Ramos (cell line): ENCODE data around the gene LMTK2.

ENCODE experiments used
- in situ Hi-C: fragments of 300-500 bp; cut with MboI; formaldehyde crosslinking; loops from one replicate; pipeline ENCODE4 v1.14.3; 2022; ENCODE audit warnings: low sequenced_read_pairs; ENCODE audit not compliant: unreplicated experiment

Gene LMTK2

DNA sequence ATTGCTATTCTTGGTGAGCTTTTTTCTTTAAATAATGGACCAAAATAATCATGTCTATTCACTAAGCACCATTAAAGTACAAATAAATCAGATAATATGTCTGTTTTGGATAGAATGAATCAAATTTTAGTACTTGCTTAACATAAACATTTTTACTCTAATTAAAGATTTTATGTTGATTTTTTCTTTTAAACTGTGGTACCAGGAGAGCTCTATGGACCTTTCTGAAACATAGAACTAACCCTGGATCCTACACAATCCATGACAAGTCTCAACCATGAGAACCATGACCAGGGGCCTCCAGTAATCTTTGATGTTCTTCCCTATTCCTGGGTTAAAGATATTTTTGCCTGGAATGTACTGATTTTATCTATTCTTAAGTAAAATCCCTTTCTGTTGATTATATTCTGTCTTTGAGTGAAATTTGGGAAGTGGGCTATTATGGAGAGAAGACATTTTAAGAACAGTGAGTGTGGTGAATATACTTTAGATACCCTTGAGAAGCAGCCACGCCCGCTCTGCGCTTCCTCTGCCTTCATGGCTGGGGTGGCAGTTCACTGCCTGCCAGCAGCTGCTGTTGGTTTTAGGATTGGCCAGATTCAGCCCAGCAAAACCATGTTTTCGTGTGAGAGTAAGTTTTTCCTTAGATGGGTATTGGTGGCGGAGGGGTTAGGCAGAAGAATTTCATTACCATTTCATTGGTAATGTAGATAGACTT lies 62.4 kb downstream of the LMTK2 start:
- in situ Hi-C loops = no loop called here

DNA sequence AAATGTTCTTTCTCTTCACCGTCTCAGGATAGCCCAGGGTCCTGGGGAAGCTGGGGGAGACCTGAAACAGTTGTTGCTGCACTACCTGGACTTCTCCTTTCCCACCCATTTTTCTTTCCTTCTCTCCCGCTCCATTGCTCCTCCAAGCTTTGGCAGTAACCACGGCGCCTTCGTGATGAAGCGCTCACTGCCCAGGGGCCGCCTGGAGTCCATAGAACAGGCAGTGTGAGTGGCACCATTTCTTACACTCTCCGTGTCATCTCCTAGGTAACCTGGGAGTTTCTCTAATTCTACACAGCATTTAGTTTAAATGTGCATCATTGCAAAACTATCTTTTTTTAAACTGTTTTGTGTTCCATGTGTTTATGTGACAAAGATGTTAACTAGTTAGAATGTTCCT lies 64.3 kb downstream of the LMTK2 start:
- in situ Hi-C loops = no loop called here

DNA sequence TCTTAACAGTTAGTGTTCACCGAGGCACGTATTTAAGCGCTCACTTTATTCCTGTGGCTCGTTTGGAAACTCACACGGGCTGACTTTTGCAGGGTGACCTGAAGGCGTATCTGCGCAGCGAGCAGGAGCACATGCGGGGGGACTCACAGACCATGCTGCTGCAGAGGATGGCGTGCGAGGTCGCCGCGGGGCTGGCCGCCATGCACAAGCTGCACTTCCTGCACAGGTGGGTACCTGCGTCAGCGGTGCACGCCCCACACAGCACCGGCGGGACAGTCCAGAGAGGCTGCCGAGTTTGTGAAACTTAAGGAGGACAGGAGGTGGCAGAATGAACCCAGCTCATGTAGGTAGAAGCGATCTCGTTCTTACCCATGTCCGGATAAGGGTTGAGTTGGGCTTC lies 64.8 kb downstream of the LMTK2 start:
- in situ Hi-C loops = no loop called here

DNA sequence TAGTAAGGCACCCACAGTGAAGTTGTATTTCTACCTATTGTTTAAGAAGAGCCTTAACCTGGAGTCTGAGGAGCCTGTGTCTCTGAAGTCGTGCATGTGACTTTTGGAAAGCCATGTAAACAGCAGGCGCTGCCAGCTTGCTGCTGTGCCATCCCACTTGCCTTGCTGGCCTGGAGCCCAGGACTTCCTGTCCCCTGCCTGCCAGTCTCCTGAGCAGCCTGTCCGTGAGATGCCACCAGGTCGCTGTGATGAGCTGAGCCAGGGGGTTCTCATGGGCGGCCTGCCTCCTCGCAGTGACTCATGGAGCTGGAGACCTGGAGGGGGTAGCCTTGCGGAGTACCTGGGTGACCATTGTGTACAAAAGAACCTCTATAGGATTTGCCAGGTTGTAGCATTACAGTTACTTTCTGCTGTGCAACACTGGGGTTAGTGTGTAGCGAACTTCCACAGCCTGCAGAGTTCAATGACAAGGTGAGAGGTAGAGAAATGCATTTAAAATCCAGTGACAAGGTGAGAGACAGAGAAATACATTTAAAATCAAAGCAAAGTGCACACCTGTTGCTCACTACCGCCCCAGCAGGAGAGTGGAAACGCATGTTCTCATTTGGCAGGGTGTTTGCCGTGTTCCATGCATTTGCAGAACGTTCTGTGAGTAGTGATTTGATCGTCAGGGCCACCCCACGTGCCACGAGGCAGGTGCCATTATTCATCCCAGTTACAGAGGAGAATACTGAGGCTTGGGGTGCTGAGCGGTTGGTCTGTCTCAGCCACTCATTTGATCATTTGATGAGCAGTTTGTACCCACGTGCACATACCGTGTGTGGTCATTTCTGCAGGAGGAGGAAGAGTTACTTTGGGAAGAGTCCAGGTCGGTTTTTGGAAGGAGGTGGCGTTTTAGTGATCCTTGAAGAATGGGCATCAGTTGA lies 67.9 kb downstream of the LMTK2 start:
- in situ Hi-C loops = no loop called here

DNA sequence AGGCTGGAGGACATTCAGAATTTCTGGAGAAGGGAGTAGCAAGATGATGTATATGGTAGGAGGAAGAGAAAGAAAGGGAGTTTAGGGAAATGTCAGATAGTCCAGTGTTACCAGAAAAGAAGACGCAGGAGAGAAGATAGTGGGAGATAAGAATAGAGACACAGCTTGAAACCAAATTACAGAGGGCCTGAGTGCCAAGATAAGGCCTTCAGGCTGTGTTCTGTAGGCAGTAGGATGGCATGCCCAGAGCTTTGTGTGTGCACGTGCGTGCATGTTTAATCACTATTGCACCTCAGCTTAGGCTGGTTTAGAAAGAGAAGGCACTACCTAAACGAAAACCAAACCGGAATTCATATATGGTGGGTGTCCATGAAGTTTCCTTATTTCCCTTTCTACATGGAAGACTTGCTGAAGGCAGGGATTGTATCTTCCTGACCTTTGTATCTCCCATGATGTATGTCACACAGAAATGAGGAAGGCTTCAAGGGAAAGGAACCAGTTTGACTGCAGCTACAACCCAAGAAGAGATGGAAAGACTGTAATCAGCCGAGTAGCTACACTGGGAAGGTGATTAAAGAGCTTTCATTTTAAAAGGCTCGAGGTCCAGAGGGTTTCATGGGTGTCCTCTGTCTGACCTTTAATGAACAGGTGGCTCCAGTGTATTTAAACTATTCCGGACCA lies 68.7 kb downstream of the LMTK2 start:
- in situ Hi-C loops = no loop called here

DNA sequence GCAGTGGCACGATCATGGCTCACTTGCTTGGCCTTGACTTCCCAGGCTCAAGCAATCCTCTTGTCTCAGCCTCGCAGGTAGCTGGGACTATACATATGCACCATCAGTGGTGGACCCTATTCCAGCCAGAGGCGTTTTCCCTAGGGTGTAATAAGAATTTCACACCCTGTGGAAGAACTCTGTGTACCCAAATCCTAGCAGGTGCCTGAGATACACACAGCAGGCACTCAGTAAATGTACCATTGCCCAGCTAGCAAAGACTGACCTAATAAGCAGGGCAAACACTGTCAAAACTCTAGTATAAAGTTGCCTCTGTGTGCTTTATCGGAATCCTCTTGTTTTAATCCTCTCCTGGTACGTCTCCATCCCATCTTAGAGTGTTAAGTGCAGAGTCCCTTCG lies 70.9 kb downstream of the LMTK2 start:
- in situ Hi-C loops = no loop called here

DNA sequence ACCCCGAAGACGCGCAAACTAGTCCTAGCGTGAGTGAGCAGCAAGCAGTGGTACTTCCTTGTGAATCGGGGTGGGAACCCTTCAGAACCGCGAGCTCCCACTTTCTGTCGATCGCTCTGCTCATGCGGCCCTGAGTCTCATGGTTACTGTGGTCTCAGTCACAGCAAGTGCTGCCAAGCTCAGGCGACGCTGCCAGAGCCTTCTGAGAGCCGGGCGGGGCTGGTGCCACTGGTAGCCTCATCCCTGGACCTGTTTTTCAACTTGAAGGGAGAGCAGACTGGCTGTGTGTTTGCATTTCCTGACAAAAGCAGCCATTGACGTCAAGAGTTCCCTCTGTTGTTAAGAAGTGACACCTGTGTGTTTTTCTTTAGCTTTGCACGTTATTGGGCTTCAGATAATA lies 71.7 kb downstream of the LMTK2 start:
- in situ Hi-C loops = no loop called here

DNA sequence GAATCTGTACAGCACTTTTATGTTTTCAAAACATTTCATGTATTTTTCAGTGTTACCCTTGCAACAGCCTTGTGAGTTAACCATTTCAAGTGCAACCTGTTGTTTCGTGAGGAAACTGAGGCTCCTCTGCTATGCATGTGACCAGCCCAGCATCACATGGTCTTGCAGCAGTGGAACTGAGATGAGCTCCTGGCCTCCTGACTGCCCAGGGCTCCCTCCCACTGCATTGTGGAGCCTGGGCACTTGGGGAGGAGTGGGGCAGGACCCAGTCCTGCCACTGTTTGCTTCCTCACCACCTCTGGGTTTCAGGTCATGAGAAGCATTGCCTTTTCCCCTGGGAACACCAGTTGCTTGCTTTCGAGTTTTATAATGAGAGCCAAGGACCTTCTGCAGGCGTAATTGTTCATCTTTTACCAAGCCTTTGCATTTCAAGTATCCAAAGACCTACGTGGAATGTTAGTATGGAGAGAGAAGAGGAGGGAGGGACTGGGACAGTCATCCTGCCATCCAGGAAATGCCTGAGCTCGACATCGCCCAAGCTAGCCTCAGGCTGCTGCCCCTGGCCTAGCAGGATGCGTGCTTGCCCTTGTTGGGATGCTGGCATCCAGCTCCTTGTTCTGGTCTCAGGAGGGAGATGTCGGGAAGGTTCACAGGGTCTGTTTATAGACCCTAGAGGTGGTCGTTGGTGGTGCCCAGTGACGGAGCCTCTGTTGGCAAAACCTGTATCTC lies 72.3 kb downstream of the LMTK2 start:
- in situ Hi-C loops = no loop called here

DNA sequence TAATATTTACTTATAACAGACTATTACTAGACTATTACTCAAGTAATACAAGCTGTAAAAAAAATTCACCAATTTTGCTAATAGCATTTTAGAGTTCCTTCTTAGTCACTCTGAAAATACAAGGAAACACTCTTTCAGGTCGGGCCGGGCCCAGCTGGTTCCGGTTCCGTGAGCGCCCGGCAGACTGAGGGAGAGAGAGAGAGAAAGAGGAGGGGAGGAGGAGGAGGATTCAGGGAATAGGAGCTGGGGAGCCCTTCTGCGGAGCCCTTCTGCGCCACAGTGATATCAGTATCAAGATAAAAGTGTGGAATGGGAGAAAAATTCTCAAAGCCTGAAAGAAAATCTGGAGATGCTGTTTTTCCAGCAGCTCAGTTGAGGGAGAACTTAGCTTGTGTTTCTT lies 74.1 kb downstream of the LMTK2 start:
- in situ Hi-C loops = no loop called here

DNA sequence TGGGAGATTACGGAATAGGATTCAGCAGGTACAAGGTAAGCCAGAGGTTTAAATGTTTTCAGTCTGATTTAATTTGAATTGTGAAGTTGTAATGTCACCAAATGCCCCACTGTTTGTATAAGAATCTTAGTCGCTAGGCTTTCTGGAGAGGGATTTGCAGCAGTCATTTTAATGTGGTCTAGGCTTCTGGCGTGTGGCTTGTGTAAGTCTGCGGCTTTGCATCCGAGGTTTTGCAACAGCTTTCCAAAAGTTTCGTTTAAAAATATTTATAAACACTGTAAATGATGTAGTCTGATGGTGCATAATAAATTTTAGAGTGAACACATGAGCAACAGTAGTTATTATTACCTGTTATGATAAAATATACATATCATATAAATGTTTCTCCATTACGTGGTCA lies 78.4 kb downstream of the LMTK2 start:
- in situ Hi-C loops = no loop called here

DNA sequence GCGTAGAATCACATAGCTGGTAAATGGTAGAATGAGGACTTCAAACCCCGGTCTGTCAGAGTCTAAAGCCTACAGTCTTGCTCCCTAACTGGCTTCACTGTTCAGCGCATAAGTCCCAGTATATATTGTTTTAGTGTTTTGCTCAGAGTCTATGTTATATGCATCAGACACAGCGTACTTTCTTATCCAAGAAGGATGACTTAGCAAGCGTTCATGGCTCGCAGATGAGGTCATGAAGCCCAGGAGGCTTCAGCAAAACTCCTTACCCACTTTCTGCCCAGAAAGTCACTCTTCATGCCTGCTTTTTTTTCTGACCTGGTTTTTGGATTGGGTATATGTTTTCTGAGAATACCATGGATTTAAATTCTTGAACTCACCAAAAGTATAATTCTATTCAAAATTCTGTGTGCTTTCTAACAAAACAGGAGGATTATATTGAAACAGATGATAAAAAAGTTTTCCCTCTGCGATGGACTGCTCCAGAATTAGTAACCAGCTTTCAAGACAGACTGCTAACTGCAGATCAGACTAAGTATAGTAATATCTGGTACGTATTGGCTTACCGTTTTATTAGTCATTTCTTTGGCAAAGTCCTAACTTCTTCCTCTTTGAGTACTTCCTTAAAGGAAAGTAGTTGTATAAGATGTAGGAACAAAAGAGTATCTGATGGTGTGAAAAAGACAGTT lies 79.9 kb downstream of the LMTK2 start:
- in situ Hi-C loops = no loop called here

DNA sequence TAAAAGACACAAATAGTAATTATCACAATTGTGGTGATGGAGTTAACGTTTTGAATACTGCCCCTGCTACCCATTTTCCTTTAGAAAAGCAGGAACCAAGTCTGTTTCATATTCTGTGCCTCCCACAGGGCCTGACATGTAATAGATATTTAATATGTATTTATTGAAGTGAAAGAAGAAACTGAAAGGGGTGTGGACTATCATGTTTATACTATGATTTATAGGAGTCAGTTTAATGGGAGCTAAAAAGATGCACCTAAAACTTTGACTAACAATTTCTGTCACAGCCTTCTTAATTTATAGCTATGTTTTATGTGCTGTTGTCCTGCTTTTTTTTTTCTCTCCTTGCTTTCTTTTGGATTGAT lies 80.5 kb downstream of the LMTK2 start:
- in situ Hi-C loops = no loop called here

DNA sequence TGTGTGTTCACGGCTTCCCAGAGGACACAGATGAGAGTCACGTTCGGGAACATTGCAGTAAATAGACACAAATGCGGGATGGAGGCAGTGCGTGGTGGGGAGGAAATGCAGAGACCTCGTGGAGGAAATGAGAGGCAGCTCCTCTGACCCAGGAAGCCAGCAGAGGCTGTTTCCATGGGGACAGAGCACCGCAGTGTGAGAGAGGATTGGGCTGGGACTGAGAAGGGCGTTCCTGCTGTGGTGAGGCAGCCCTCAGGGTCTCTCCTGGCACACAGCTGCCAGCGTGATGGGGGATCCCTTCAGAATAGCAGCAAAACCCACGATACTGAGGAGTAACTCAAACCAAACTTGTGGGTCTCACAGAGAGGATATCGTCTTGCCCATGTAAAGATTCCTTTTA lies 82.9 kb downstream of the LMTK2 start:
- in situ Hi-C loops = no loop called here

DNA sequence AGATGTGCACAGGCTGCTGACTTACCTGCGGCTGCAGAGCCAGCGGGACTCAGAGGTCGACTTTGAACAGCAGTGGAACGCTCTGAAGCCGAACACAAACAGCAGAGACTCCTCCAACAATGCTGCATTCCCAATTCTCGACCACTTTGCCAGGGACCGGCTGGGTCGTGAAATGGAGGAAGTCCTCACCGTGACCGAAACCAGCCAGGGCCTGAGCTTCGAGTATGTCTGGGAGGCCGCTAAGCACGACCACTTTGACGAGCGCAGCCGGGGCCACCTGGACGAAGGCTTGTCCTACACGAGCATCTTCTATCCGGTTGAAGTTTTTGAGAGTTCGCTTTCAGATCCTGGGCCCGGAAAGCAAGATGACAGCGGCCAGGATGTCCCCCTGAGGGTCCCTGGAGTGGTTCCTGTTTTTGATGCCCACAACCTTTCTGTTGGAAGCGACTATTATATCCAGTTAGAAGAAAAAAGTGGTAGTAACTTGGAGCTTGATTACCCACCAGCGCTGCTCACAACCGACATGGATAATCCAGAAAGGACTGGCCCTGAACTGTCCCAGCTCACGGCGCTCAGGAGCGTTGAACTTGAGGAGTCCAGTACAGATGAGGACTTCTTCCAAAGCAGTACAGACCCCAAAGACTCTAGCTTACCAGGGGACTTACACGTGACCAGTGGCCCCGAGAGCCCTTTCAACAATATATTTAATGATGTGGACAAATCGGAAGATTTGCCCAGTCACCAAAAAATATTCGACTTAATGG lies 85.2 kb downstream of the LMTK2 start:
- in situ Hi-C loops = no loop called here

DNA sequence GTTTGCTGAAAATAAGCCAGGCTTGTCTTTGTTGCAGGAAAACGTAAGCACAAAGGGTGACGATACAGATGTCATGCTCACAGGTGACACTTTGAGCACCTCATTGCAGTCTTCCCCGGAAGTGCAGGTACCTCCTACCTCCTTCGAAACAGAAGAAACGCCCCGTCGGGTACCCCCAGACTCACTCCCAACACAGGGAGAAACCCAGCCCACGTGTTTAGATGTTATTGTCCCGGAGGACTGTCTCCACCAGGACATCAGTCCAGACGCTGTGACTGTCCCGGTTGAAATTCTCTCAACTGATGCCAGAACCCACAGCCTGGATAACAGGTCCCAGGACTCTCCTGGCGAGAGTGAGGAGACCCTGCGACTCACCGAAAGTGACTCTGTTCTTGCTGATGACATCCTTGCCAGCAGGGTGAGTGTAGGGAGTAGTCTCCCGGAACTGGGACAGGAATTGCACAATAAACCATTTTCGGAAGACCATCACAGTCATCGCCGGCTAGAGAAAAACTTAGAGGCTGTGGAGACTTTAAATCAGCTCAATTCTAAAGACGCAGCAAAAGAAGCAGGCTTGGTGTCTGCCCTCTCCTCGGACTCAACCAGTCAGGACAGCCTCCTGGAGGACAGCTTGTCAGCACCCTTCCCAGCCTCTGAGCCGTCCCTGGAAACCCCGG lies 86.3 kb downstream of the LMTK2 start:
- in situ Hi-C loops = no loop called here

DNA sequence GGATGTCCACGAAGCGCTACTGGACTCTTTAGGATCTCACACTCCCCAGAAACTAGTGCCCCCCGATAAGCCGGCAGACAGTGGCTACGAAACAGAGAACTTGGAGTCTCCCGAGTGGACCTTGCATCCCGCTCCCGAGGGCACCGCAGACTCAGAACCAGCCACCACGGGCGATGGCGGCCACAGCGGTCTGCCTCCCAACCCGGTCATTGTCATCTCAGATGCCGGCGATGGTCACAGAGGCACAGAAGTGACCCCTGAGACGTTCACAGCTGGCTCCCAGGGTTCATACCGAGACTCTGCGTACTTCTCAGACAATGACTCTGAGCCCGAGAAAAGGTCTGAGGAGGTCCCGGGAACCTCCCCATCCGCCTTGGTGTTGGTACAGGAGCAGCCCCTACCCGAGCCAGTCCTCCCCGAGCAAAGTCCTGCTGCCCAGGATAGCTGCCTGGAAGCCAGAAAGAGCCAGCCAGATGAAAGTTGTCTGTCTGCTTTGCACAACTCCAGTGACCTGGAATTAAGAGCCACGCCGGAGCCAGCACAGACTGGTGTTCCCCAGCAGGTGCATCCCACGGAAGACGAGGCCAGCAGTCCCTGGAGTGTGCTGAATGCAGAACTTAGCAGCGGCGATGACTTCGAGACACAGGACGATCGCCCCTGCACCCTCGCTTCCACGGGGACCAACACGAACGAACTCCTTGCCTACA lies 87.0 kb downstream of the LMTK2 start:
- in situ Hi-C loops = no loop called here

DNA sequence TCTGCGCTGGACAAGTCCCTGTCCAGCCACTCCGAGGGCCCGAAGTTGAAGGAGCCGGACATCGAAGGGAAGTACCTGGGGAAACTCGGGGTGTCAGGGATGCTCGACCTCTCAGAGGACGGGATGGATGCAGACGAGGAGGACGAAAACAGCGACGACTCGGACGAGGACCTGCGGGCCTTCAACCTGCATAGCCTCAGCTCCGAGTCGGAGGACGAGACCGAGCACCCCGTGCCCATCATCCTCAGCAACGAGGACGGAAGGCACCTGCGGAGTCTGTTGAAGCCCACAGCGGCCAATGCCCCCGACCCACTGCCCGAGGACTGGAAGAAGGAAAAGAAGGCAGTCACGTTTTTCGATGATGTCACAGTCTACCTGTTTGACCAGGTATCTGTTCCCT lies 87.5 kb downstream of the LMTK2 start:
- in situ Hi-C loops = no loop called here
